Measurements from ENCODE around the gene WWOX.
"Not testable (repeated sequence)": the region's sequence is repeated elsewhere in the genome, so short reads cannot be mapped to it uniquely, and the experiment has no call there.

WWOX gene

GRCh38 chr16:78690510-78690909 lies 591.1 kb downstream of the WWOX start:
- no peak for DNase-seq (ENCODE audit: low spot score)

- not testable (repeated sequence) for DNase-seq (ENCODE audit: low spot score)
Observed at GRCh38 chr16:78691746-78692145, 592.3 kb downstream of the WWOX start.

GRCh38 chr16:78693496-78693895 lies 594.0 kb downstream of the WWOX start:
- DNase-seq (ENCODE audit: low spot score): no peak

GRCh38 chr16:78694414-78694813 lies 595.0 kb downstream of the WWOX start:
- DNase-seq (ENCODE audit: low spot score): no peak

- DNase-seq (ENCODE audit: low spot score): no peak
Observed at GRCh38 chr16:78695391-78695790, 595.9 kb downstream of the WWOX start.

DNA sequence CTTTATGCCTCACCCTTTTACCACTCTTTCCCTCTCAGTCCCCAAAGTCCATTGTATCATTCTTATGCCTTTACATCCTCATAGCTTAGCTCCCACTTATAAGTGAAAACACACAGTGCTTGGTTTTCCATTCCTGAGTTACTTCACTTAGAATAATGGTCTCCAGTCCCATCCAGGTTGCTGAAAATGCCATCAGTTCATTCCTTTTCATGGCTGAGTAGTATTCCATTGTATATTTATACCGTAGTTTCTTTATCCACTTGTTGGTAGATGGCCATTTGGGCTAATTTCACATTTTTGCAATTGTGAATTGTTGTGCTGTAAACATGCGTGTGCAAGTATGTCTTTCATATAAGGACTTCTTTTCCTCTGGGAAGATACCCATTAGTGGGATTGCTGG lies 597.3 kb downstream of the WWOX start:
- DNase-seq (ENCODE audit: low spot score): no peak

DNA sequence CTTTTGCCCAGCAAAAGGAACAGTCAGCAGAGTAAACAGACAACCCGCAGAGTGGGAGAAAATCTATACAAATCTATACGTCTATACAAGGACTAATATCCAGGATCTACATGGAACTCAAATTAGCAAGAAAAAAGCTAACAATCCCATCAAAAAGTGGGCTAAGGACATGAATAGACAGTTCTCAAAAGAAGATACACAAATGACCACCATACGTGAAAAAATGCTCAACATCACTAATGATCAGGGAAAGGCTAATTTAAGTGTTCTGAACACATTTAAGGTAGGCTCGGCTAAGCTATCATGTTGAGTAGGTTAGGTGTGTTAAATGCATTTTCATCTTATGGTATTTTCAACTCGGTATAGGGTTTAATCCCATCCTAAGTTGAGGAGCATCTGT lies 598.0 kb downstream of the WWOX start:
- no peak for DNase-seq (ENCODE audit: low spot score)

- no peak for DNase-seq (ENCODE audit: low spot score)
Observed at GRCh38 chr16:78703936-78704335, 604.5 kb downstream of the WWOX start.

DNA sequence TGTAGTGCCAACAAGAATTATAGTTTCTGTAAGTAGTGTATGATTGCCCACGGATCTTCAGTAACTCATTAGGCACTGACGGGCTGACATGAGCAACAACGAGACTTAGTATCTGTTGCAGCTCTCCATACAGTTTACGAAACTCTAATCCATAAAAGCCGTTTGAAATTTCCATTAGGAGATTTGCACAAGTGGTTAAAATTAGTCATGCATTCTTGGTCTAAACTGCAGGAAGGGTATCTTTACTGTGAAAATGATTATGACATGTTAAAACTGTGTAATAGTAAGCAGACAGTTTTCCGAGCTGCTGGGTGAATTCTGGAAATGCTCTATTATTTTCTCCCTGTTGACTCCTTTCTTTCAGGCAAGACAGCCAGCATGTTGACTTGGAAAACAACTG lies 605.0 kb downstream of the WWOX start:
- no peak for DNase-seq (ENCODE audit: low spot score)

DNA sequence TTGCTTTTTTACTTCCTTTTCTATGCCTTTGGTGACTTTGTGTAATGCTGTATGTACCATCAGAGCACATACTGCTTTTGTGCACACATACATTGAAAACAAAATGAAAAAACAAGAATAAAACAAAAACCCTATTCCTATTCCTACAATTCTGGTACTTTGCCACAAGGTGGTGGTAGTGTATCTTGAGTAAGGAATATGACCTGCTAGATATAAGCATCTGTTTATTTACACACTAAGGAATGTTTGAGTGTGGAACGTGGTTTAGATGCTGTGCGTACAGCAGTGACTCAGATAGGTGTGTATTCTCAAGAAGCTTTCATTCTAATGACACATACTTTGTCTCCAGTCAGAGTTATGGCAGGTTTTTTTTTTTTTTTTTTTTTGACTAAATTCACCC lies 606.2 kb downstream of the WWOX start:
- DNase-seq (ENCODE audit: low spot score): no peak

DNA sequence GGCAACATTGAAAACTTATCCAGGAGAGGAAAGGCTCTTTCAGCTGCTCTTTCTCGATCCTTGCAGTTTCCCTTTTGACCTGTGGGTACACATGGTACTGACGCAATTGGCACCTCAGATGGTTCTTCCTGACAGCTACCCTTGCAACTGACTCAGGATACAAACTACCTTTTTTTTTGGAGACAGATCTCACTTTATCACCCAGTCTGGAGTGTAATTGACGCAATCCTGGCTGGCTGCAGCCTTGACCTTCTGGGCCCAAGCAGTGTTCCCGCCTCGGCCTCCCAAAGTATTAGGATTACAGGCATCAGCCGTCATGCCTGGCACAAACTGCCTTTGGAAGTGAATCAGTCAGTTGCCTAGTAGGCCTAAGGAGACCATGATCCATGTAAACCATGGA lies 607.2 kb downstream of the WWOX start:
- DNase-seq (ENCODE audit: low spot score): no peak

GRCh38 chr16:78709137-78709884 lies 609.9 kb downstream of the WWOX start:
- no peak for DNase-seq (ENCODE audit: low spot score)

- DNase-seq (ENCODE audit: low spot score): no peak
Observed at GRCh38 chr16:78715106-78715505, 615.7 kb downstream of the WWOX start.

DNA sequence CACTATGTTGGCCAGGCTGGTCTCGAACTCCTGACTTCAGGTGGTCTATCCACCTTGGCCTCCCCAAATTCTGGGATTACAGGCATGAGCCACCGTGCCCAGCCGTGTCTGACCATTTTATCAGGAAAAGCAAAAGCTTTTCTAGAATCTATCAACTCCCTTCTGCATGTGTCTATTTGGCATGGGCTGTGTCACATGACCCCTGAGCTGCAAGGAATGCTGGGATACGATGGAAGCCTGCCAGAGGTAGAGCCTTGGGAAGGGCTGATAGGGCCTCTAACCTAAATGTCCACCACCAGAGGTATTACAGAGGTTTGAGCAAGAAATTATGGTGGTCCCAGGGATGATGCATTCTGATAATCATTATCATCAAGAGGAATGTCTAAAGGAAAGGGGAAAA lies 616.2 kb downstream of the WWOX start:
- DNase-seq (ENCODE audit: low spot score): no peak

DNA sequence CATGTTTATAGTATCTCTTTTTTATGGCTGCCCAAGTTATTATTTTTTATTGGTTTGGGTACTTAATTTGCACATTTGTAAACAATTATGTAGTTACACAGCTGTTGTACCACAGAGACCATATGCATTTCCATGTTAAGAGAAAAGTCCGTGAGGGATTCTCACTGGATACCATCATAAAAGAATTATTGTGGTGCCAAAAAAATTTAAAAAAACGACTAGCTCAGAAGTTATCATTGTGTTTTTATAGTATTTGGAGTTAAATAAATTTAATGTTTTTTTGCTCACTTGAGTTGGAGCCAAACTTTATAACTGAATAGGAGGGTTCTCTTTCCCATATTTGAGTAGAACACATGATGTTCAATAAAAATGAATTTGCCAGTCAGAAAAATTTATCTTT lies 618.7 kb downstream of the WWOX start:
- no peak for DNase-seq (ENCODE audit: low spot score)

GRCh38 chr16:78720416-78720815 lies 621.0 kb downstream of the WWOX start:
- no peak for DNase-seq (ENCODE audit: low spot score)

- DNase-seq (ENCODE audit: low spot score): no peak
Observed at GRCh38 chr16:78727536-78727935, 628.1 kb downstream of the WWOX start.

DNA sequence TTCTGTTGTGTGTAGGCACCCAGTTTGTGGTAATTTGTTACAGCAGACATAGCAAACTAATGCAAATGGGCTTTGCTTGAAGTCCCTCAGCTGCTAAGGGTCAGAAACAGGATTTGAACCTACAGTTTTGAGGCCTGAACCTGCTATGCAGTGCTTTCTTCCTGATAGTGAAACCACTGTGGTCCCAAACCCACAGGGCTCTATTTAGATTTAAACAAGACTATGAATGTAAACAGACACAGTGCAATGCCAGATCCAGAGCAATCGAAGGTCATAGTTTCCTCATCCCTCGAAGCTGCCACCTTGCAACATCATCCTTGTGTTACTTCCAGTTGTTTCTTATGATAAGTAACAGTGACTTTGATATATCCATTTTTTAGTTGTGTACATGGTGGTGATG lies 630.2 kb downstream of the WWOX start:
- no peak for DNase-seq (ENCODE audit: low spot score)

- no peak for DNase-seq (ENCODE audit: low spot score)
Observed at GRCh38 chr16:78731785-78732184, 632.3 kb downstream of the WWOX start.

GRCh38 chr16:78732696-78733095 lies 633.2 kb downstream of the WWOX start:
- DNase-seq (ENCODE audit: low spot score): no peak

- no peak for DNase-seq (ENCODE audit: low spot score)
Observed at GRCh38 chr16:78735337-78735736, 635.9 kb downstream of the WWOX start.

- DNase-seq (ENCODE audit: low spot score): no peak
Observed at GRCh38 chr16:78737630-78738029, 638.2 kb downstream of the WWOX start.

DNA sequence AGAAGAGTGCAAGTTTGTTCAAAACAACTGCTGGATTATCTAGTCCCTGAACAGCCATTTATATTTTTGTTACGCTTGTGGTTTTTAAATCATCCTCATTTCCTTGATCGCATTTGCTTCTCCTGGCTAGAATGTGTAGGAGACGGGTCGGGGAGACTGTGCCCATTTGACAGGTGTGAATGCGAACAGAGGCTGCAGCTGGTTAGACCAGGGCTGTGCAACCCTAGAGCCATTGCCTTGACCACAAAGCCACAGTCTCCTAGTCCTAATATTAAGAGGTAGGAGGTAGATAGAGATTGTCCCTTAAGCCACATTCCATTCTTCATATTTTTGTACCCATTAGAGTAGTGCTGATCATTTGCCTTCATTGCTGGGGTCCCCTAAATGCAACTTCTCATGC lies 639.1 kb downstream of the WWOX start:
- DNase-seq (ENCODE audit: low spot score): no peak

DNA sequence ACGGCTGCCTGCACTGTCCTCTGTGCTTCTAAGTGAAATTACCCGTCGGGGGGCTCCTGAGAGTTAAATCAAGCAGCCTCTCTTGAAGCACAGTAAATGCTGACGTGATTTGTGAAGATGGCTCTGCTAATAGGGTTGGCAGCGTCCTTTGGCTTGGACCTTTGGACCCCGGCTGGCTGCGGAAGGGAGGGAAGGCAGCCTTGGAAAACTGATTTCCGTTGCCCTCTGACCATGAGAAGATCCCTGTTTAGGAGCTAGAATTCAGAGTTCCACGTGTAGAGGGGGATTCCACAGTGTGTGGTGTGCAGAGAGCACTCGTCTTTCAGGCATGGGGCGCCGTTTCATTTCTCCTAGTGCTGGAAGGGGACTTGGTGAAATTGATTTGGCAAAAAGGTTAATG lies 640.8 kb downstream of the WWOX start:
- DNase-seq (ENCODE audit: low spot score): no peak
